HepG2 (cell line): ENCODE data around the gene LASP1. TPM values are rescaled to one million over a fixed set of nuclear protein-coding genes. Genes with fewer than 3 reads are reported as not detected.
A peak's percentile ranks its signal among the peaks of the same experiment; 100 is the strongest.

Source experiments
- CEBPG ChIP-seq: IDR thresholded peaks from 2 replicates; pipeline ENCODE4 v1.6.1; 2016
- DNMT1 ChIP-seq: sonication (generic); formaldehyde crosslinking; IDR thresholded peaks from 2 replicates; pipeline ENCODE4 v1.5.1; 2020; ENCODE audit warnings: mild to moderate bottlenecking, missing genetic modification reagents
- EP300 ChIP-seq, 3 experiments: sonication (generic) in 1 of 3; formaldehyde crosslinking in 1 of 3; IDR thresholded peaks; 2 replicates each; pipeline versions ENCODE4 v1.5.1 to v1.6.1; 2011 to 2020; ENCODE audit warnings: low read depth in 2 of 3, low read length in 2 of 3, borderline replicate concordance in 1 of 3, improper control_type of control experiment in 1 of 3, mild to moderate bottlenecking in 1 of 3, missing genetic modification reagents in 1 of 3, moderate library complexity in 1 of 3
- FOXA1 ChIP-seq, 2 experiments: fragments of 450-650 bp in 1 of 2; sonication (generic) in 1 of 2; formaldehyde crosslinking in 1 of 2; IDR thresholded peaks; 2 replicates each; pipeline versions ENCODE4 v1.4.0 to v1.6.1; 2016 to 2020; ENCODE audit warnings: missing genetic modification reagents in 1 of 2
- GLI4 ChIP-seq: sonication (generic); formaldehyde crosslinking; IDR thresholded peaks from 2 replicates; pipeline ENCODE4 v1.5.1; 2020; ENCODE audit warnings: missing genetic modification reagents, mild to moderate bottlenecking, moderate library complexity, borderline replicate concordance
- HMGA1 ChIP-seq: sonication (generic); formaldehyde crosslinking; conservative IDR thresholded peaks from 2 replicates; pipeline ENCODE4 v1.4.0; 2020; ENCODE audit warnings: missing genetic modification reagents
- HOXA7 ChIP-seq: sonication (generic); formaldehyde crosslinking; IDR thresholded peaks from 2 replicates; pipeline ENCODE4 v1.8.1; 2022; ENCODE audit warnings: mild to moderate bottlenecking, missing genetic modification reagents, moderate library complexity
- KMT2B ChIP-seq: IDR thresholded peaks from 2 replicates; pipeline ENCODE4 v1.6.1; 2016; ENCODE audit warnings: missing genetic modification reagents, missing compliant biosample characterization
- MYC ChIP-seq: sonication (generic); formaldehyde crosslinking; IDR thresholded peaks from 2 replicates; pipeline ENCODE4 v1.9.0; 2021; ENCODE audit warnings: missing genetic modification reagents, borderline replicate concordance
- PHB2 ChIP-seq: fragments of 450-650 bp; IDR thresholded peaks from 2 replicates; pipeline ENCODE4 v1.6.1; 2018; ENCODE audit not compliant: partially characterized antibody
- PHF20 ChIP-seq: sonication (generic); formaldehyde crosslinking; IDR thresholded peaks from 2 replicates; pipeline ENCODE4 v1.5.0; 2020; ENCODE audit warnings: mild to moderate bottlenecking, missing genetic modification reagents
- RARG ChIP-seq: sonication (generic); formaldehyde crosslinking; IDR thresholded peaks from 2 replicates; pipeline ENCODE4 v1.4.0; 2020; ENCODE audit warnings: low read depth, mild to moderate bottlenecking, missing genetic modification reagents
- SIX4 ChIP-seq: sonication (generic); formaldehyde crosslinking; IDR thresholded peaks from 2 replicates; pipeline ENCODE4 v1.4.0; 2020; ENCODE audit warnings: missing genetic modification reagents
- SMARCC2 ChIP-seq: fragments of 450-650 bp; IDR thresholded peaks from 2 replicates; pipeline ENCODE4 v1.6.1; 2017; ENCODE audit warnings: antibody characterized with exemption, mild to moderate bottlenecking
- YEATS4 ChIP-seq: sonication (generic); formaldehyde crosslinking; IDR thresholded peaks from 2 replicates; pipeline ENCODE4 v1.4.0; 2020; ENCODE audit warnings: missing genetic modification reagents, borderline replicate concordance
- ZFP1 ChIP-seq: IDR thresholded peaks from 2 replicates; pipeline ENCODE4 v1.6.1; 2016
- ZFP36 ChIP-seq: fragments of 150-350 bp; IDR thresholded peaks from 2 replicates; pipeline ENCODE4 v1.6.1; 2018; ENCODE audit warnings: borderline replicate concordance, low read length, low read depth; ENCODE audit not compliant: partially characterized antibody
- ZIK1 ChIP-seq: sonication (generic); formaldehyde crosslinking; IDR thresholded peaks from 2 replicates; pipeline ENCODE4 v1.5.0; 2020; ENCODE audit warnings: mild to moderate bottlenecking, low read depth, missing genetic modification reagents, borderline replicate concordance
- ZKSCAN8 ChIP-seq: IDR thresholded peaks from 2 replicates; pipeline ENCODE4 v1.6.1; 2016; ENCODE audit warnings: borderline replicate concordance, missing genetic modification reagents, missing compliant biosample characterization
- ZMYM4 ChIP-seq: sonication (generic); formaldehyde crosslinking; IDR thresholded peaks from 2 replicates; pipeline ENCODE4 v1.8.1; 2023; ENCODE audit warnings: mild to moderate bottlenecking, missing genetic modification reagents
- ZNF317 ChIP-seq: sonication (generic); formaldehyde crosslinking; IDR thresholded peaks from 2 replicates; pipeline ENCODE4 v1.5.0; 2020; ENCODE audit warnings: mild to moderate bottlenecking, missing genetic modification reagents
- ZNF546 ChIP-seq: sonication (generic); formaldehyde crosslinking; conservative IDR thresholded peaks from 2 replicates; pipeline ENCODE4 v1.8.1; 2023; ENCODE audit warnings: mild to moderate bottlenecking, missing genetic modification reagents
- ZNF556 ChIP-seq: sonication (generic); formaldehyde crosslinking; IDR thresholded peaks from 2 replicates; pipeline ENCODE4 v1.4.0; 2020; ENCODE audit warnings: mild to moderate bottlenecking, missing genetic modification reagents, borderline replicate concordance
- ZNF674 ChIP-seq: sonication (generic); formaldehyde crosslinking; IDR thresholded peaks from 2 replicates; pipeline ENCODE4 v1.5.0; 2020; ENCODE audit warnings: low read depth, mild to moderate bottlenecking, missing genetic modification reagents
- ZNF780A ChIP-seq: sonication (generic); formaldehyde crosslinking; IDR thresholded peaks from 2 replicates; pipeline ENCODE4 v1.8.0; 2022; ENCODE audit warnings: mild to moderate bottlenecking, missing genetic modification reagents, moderate library complexity
- ZSCAN30 ChIP-seq: sonication (generic); formaldehyde crosslinking; IDR thresholded peaks from 2 replicates; pipeline ENCODE4 v1.5.0; 2020; ENCODE audit warnings: mild to moderate bottlenecking, missing genetic modification reagents
- polyA plus RNA-seq, 8 experiments: library from polyadenylated mRNA; depleted of rRNA in 3 of 8; stranded (reverse) in 7 of 8; unstranded in 1 of 8; fragments of >200 nt; fragmentation: Illumina TruSeq in 4 of 8; extraction: Trizol in 4 of 8; gene quantifications; 2 replicates each; pipeline versions ENCODE4 v1.2.1 to v1.2.3, GENCODE V29; 2011 to 2016; ENCODE audit warnings: low read depth in 4 of 8, missing spikeins in 1 of 8, mixed read lengths in 1 of 8; ENCODE audit not compliant: insufficient read depth in 1 of 8
- total RNA-seq, 5 experiments: library from RNA; depleted of rRNA; stranded (reverse); fragments of >200 nt; fragmentation: Illumina TruSeq; extraction: Trizol; gene quantifications; 2 replicates each; pipeline ENCODE4 v1.2.3, GENCODE V29; 2016; ENCODE audit warnings: low read depth in 1 of 5
- TF ChIP-seq, protein P1 (sequence below): sonication (generic); formaldehyde crosslinking; IDR thresholded peaks from 2 replicates; pipeline ENCODE4 v1.4.0; 2020; ENCODE audit warnings: missing genetic modification reagents, mild to moderate bottlenecking, borderline replicate concordance

Gene LASP1
- total and polyA plus RNA-seq, 2 of the 13 experiments (the other 11 are each of a cell fraction or from before 2014, with no cell fraction given): 70.1 to 97.0 TPM

DNA sequence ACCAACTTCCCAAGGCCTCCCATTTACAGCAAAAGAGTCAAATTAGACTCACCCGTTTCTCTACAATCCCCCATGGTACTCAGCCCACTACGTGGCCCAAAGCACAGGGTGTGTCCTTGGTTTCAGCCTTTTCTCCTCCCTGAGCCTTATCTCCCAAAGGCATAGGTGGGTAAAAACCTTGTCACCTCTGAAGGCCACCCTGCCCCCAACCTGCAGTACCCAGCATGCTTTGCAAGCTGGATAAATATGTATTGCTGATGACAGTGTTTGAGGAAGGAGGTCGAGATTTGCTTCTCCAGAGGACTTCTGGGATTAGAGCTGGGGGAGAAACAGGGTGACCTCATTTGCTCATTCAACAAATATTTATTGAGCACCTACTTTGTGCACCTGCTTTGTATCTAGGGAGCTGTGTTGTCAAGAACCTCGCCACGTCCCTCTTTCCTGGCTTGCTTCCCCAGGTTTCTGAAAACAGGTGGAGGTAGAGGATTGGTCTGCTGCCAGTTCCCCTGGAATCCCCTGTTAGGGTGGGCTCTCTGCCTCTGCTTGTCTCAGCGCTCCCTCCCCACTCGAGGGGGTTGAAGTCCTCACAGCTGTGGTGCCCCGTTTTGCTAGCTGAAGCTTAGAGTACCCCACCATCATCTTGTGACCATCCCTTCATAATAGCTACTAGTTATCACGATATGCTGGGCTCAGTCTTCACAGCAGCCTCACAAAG is 3.0 kb downstream of the LASP1 start (continued):
- peak; percentile 57; the same call in 1 of the 2 replicates for TF ChIP-seq YEATS4 (CRISPR knock-in tag)
- no peak for TF ChIP-seq ZIK1 (CRISPR knock-in tag)
- no peak for TF ChIP-seq ZFP36
- TF ChIP-seq ZNF556 (CRISPR knock-in tag): no peak
- no peak for TF ChIP-seq PHB2
- TF ChIP-seq SMARCC2: no peak
- peak; percentile 58; the same call in 1 of the 2 replicates for TF ChIP-seq ZMYM4 (CRISPR knock-in tag)
- TF ChIP-seq PHF20: no peak
- TF ChIP-seq ZFP1 (CRISPR knock-in tag): no peak
- peak; percentile 51; the same call in 1 of the 2 replicates for TF ChIP-seq GLI4
- TF ChIP-seq ZNF317 (CRISPR knock-in tag): no peak
- TF ChIP-seq HMGA1 (CRISPR knock-in tag): no peak
- no peak for TF ChIP-seq HOXA7
- TF ChIP-seq ZNF546: no peak
- TF ChIP-seq ZKSCAN8 (CRISPR knock-in tag): no peak
- no peak for TF ChIP-seq FOXA1 (IDR thresholded peaks at IDR 0.05)
- TF ChIP-seq FOXA1 (CRISPR knock-in tag; IDR thresholded peaks at IDR 0.05): peak; percentile 77
- TF ChIP-seq EP300 (IDR thresholded peaks at IDR 0.05; ENCODE audit: low read depth in 2 of 2, low read length in 2 of 2): peak; percentile 30 to 67; a peak in 3 of 4 replicates
- TF ChIP-seq EP300 (CRISPR knock-in tag; IDR thresholded peaks at IDR 0.05; ENCODE audit: borderline replicate concordance): peak; percentile 83; the same call in 1 of the 2 replicates
- TF ChIP-seq, protein P1, sequence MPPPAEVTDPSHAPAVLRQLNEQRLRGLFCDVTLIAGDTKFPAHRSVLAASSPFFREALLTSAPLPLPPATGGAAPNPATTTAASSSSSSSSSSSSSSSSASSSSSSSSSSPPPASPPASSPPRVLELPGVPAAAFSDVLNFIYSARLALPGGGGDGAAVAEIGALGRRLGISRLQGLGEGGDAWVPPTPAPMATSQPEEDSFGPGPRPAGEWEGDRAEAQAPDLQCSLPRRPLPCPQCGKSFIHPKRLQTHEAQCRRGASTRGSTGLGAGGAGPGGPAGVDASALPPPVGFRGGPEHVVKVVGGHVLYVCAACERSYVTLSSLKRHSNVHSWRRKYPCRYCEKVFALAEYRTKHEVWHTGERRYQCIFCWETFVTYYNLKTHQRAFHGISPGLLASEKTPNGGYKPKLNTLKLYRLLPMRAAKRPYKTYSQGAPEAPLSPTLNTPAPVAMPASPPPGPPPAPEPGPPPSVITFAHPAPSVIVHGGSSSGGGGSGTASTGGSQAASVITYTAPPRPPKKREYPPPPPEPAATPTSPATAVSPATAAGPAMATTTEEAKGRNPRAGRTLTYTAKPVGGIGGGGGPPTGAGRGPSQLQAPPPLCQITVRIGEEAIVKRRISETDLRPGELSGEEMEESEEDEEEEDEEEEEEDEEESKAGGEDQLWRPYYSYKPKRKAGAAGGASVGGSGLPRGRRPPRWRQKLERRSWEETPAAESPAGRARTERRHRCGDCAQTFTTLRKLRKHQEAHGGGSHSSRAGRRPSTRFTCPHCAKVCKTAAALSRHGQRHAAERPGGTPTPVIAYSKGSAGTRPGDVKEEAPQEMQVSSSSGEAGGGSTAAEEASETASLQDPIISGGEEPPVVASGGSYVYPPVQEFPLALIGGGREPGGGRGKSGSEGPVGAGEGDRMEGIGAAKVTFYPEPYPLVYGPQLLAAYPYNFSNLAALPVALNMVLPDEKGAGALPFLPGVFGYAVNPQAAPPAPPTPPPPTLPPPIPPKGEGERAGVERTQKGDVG (CRISPR knock-in tag): no peak
- TF ChIP-seq RARG: no peak
- no peak for TF ChIP-seq ZNF780A
- TF ChIP-seq ZNF674: no peak
- no peak for TF ChIP-seq DNMT1 (CRISPR knock-in tag)
- no peak for TF ChIP-seq SIX4
- no peak for TF ChIP-seq ZSCAN30 (CRISPR knock-in tag)
- TF ChIP-seq CEBPG (CRISPR knock-in tag): no peak
- TF ChIP-seq MYC (CRISPR knock-in tag): no peak
- TF ChIP-seq KMT2B (CRISPR knock-in tag): no peak
